ENCODE results near the gene DCAF5. TPM values are rescaled to one million over a fixed set of nuclear protein-coding genes. Genes with fewer than 3 reads are reported as not detected.

DCAF5 gene
- total RNA-seq, 1 donor from 2014 or later: 33.8 TPM

- DNase-seq (ENCODE audit: low spot score in 2 of 2) (no peak), FAIRE-seq (no peak)
Measured at GRCh38 chr14:69149461-69150244, 3.3 kb downstream of the DCAF5 start.

DNA sequence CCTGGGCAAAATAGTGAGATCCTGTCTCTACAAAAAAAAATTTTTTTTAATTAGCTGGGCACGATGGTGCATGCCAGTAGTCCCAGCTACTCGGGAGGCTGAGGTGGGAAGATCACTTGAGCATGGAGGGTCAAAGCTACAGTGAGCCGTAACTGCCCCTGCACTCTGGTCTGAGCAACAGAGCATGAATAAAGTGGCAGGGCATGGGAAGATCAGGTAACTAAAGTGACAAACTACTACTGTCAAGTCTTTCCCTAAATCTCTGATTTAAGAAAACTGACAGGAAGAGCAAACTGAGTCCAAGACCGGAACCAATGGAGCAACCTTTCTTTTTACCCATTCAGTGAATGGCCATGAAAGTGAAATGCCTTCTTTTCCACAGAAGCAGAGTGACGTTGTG lies 10.8 kb downstream of the DCAF5 start:
- FAIRE-seq: no peak
- no peak for DNase-seq (ENCODE audit: low spot score in 2 of 2)

- FAIRE-seq (no peak), DNase-seq (ENCODE audit: low spot score in 2 of 2) (no peak)
Measured at GRCh38 chr14:69141550-69141949, 11.4 kb downstream of the DCAF5 start.

DNA sequence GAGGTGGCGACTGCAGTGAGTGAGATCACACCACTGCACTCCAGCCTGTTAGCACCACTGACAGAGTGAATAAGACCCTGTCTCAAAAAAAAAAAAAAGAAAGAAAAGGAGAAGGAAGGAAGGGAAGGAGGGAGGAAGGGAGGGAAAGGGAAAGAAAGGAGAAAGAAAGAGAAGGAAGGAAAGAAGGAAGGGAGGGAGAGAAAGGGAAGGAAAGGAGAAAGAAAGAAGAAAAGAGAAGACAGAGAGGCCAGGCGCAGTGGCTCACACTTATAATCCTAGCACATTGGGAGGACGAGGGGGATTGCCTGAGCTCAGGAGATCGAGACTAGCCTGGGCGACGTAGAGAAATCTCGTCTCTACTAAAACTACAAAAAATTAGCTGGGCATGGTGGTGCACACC lies 13.2 kb downstream of the DCAF5 start:
- FAIRE-seq (no peak), DNase-seq (ENCODE audit: low spot score in 2 of 2) (no peak)

GRCh38 chr14:69137843-69138535 lies 14.9 kb downstream of the DCAF5 start:
- FAIRE-seq: no peak

GRCh38 chr14:69137416-69137815 lies 15.5 kb downstream of the DCAF5 start:
- FAIRE-seq: no peak
- no peak for DNase-seq (ENCODE audit: low spot score in 2 of 2)

More at GRCh38 chr14:69137843-69138535, 14.9 kb downstream of the DCAF5 start:
- DNase-seq (ENCODE audit: low spot score in 2 of 2): peak in 1 of 2 donors; percentile 18

GRCh38 chr14:69135133-69135532 lies 17.8 kb downstream of the DCAF5 start:
- FAIRE-seq (no peak), DNase-seq (ENCODE audit: low spot score in 2 of 2) (no peak)

DNA sequence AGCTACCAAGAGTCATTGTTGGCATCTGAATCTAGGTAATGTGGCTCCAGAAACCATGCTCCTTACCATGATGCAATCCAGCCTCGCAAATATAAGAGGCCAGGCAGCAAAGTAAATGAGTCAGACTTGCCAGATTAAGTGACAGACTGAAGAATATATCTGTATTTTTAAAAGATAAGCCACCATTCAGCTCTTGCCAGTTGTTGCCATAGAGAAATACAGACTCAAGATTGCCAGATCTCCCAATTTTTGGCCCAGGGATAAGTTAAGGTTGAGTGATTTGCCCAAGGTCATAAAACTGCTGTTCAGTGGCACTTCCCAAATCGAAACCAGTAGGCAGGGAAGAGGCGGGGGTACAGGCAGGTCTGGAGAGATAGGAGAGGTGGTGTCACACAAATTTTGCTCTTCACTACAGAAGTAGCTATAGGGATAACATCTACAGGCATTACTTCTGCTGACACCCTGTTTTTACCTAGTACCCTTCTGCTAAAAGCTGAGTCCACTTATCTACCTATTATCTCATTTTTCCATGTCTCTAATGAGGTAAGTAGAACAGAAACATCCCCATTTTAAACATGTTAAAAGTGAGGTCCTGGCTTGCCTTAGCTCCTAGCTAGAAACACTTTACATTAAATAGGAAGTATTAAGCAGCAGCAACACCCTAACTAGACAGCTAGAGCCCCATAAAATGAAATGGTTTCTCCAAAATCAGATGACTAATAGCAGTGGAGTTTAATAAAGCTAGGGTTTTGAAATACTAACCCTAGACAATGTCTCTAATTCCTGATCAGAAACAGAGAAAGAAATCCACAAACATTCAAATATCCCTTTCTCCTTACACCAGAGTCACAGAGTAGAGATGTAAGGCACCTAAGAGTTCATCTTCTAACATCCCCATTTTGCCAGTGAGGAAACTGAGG lies 19.5 kb downstream of the DCAF5 start:
- FAIRE-seq (no peak), DNase-seq (ENCODE audit: low spot score in 2 of 2) (no peak)

DNA sequence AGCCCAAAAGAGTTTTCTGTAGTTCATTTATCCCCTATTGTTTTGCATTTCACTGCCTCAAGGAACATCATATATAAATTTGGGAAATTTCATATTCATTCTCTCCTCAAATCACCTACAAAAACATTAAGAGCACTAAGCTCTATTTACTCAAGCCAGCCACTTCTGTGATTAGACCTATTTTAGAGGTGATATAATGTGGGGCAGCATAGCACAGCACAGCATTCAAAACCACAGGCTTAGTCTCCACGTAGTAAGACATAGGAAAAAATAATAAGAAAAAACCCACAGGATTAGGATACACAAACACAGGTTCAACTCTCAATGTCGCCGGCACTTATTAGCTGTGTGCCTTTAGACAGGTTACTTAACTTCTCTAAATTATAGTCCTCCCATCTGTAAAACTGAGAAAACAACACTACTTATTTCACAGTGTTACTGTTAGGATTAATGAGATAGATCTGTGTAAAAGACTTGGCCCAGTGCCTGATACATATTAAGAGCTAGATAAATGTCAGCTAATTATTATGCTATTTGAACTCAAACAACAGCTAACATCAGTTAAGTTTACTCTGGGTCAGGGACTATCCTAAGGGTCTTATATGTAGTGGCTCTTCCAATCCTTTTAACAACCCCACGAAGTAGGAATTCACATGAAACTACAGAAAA lies 20.3 kb downstream of the DCAF5 start:
- no peak for FAIRE-seq
- no peak for DNase-seq (ENCODE audit: low spot score in 2 of 2)

DNA sequence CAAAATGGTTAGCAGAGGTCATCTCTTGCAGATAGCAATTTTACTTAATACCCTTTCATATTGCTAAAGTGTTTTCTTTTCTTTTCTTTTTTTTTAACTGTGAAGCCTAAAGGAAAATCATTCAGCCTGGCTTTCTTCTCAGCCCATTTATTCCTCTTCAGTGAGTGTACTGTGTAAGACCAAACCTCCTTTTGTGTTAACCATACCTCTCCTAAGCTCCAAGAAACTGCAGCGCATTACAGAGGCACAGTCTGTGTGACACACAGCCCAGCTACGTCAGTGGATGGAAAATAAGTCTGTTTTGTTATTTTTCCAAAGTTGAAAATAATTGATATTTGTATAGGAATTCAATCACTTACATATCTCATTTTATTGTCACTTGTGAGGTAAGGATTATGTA lies 21.7 kb downstream of the DCAF5 start:
- no peak for DNase-seq (ENCODE audit: low spot score in 2 of 2)
- no peak for FAIRE-seq

- DNase-seq (ENCODE audit: low spot score in 2 of 2): peak in 1 of 2 donors; percentile 49
- no peak for FAIRE-seq
Measured at GRCh38 chr14:69129264-69129880, 23.5 kb downstream of the DCAF5 start.

DNA sequence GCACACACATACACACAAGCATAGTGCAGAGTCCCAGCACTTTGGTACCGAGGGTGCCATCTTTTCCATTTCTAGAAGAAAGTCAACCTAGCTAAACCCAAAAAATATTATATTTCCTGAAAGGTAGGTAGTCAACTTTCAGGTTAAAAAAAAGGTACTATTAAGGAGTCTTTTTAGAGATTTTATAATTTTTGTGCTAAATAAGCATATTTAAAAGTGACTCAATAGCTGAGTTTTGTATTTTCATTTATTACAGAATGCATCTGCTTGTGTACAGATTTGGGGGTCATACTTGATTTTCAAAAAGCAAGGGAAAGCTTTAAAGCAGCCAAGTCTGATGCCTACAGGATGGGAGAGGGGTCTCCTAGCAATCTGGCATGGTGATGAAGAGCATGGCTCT lies 34.6 kb downstream of the DCAF5 start:
- DNase-seq (ENCODE audit: low spot score in 2 of 2): no peak
- no peak for FAIRE-seq

GRCh38 chr14:69117020-69117767 lies 35.7 kb downstream of the DCAF5 start:
- DNase-seq (ENCODE audit: low spot score in 2 of 2) (no peak), FAIRE-seq (no peak)

GRCh38 chr14:69115407-69116185 lies 37.3 kb downstream of the DCAF5 start:
- no peak for FAIRE-seq

GRCh38 chr14:69114763-69115162 lies 38.2 kb downstream of the DCAF5 start:
- FAIRE-seq (no peak), DNase-seq (ENCODE audit: low spot score in 2 of 2) (no peak)

More at GRCh38 chr14:69115407-69116185, 37.3 kb downstream of the DCAF5 start:
- no peak for DNase-seq (ENCODE audit: low spot score in 2 of 2)

GRCh38 chr14:69108358-69108757 lies 44.6 kb downstream of the DCAF5 start:
- DNase-seq (ENCODE audit: low spot score in 2 of 2): no peak

DNA sequence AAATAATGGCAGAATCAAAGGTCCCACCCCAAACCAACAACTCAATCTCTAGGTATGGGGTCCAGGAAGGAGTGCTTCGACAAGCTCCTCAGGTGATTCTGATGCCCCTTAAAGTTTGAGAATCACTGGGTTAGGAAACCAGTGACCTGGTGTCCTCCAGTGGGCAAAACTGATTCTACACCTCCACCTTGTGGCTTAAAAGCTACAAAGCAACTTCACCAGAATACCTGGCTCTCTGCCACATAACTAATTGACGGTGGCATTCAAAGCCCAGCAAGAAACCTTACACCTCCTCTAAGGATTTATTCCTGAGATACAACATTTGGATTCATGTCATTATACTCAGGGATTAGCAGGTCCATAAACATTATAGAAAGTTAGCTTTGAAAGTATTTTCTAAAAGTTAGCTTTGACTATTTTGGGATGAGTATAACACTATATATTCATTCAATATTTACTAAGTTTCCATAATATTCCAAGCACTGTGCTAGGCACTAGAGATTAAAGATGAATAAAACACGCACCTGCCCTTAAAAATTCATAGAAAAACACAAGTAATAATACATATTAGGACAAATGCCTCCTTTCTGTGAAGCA lies 45.4 kb downstream of the DCAF5 start:
- FAIRE-seq (no peak), DNase-seq (ENCODE audit: low spot score in 2 of 2) (no peak)

More at GRCh38 chr14:69108358-69108757, 44.6 kb downstream of the DCAF5 start:
- FAIRE-seq: no peak

- FAIRE-seq: no peak
- DNase-seq (ENCODE audit: low spot score in 2 of 2): no peak
Measured at GRCh38 chr14:69106451-69106850, 46.5 kb downstream of the DCAF5 start.

Data from frontal cortex (tissue), 4 donors.